ENCODE measurements around the gene PRCP. TPM values are rescaled to one million over a fixed set of nuclear protein-coding genes. Genes with fewer than 3 reads are reported as not detected.

The PRCP gene
- total RNA-seq, 1 experiment from 2014 or later: 56.7 TPM

DNA sequence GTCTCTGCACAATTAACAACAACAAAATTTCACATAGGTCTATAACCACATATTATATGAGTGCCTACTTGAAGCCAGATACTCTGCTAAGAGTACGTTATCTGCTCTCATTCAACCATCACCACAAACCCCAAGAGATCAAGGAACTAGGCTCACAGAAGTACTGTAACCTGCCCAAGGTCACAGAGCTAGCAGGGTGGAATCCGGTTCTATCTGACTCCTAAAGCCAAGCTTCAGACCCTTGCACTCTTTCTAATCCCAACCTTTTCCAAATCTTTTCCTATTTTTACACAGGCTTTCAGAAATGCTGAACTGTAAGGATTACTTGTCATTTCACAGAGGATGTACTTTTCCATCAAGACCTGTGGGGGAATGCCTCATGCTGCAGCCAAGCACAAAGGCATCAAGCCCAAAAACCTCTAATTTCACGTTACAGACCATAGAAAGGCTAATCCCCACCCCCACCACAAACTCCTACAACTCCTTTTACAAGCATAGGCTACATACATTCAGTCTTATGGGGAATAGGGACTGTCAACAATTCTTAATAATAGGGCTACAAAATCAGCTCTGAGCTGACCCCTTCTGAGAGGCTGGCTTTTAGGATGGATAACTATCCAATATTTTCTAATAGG lies 927 bp downstream of the PRCP start:
- Histone ChIP-seq H3K56ac (ENCODE audit: insufficient read length, low read depth, low read length) (no peak overlapping the region), H2BK5ac (ENCODE audit: insufficient read length, low read length) (no peak overlapping the region), H2BK120ac (ENCODE audit: low read depth, low read length, poor library complexity, severe bottlenecking) (no peak overlapping the region), H2BK15ac (ENCODE audit: low read depth, low read length) (no peak overlapping the region), H2BK20ac (ENCODE audit: low read depth, low read length, poor library complexity, severe bottlenecking) (no peak overlapping the region), H3K23me2 (ENCODE audit: insufficient read length, low read depth, low read length, poor library complexity, severe bottlenecking) (peaks cover 16% of the 10 kb centered on the region), H3T11ph (ENCODE audit: low read length) (no peak overlapping the region), H3K4me1 (ENCODE audit: insufficient read depth, low read length) (peaks cover 3% of the 10 kb centered on the region; the same call in 1 of the 2 replicates), H3K79me2 (ENCODE audit: insufficient read depth, low read length) (peaks cover 13% of the 10 kb centered on the region; the same call in 1 of the 2 replicates), H3K4ac (ENCODE audit: low read depth, low read length) (no peak overlapping the region), H3K23ac (ENCODE audit: insufficient read length, low read depth, low read length) (no peak overlapping the region), H4K20me1 (ENCODE audit: control insufficient read depth, insufficient read depth, insufficient read length) (no peaks in the 10 kb centered on the region), H3K27me3 (ENCODE audit: insufficient read depth, low read length) (no peaks in the 10 kb centered on the region), H2AK5ac (ENCODE audit: insufficient read length, low read length) (no peak overlapping the region), H3K9ac (ENCODE audit: extremely low read depth, insufficient read length, low read length) (peak overlapping the region; percentile 38), H3K18ac (ENCODE audit: insufficient read length, low read depth, low read length) (no peak overlapping the region), H2BK12ac (ENCODE audit: insufficient read length, low read depth, low read length) (no peak overlapping the region), H3K4me2 (ENCODE audit: insufficient read depth, insufficient read length, low read length) (peak overlapping the region; percentile 90), H4K5ac (ENCODE audit: insufficient read length, low read depth, low read length) (no peak overlapping the region), H3K9me3 (ENCODE audit: control insufficient read depth, low read depth, low read length) (no peaks in the 10 kb centered on the region), H4K8ac (replicated peaks; ENCODE audit: insufficient read length, low read depth, low read length) (no peak overlapping the region), H3K14ac (ENCODE audit: insufficient read depth, low read length) (no peak overlapping the region), H3K27ac (ENCODE audit: insufficient read length, low read depth, low read length) (no peak overlapping the region), H2AFZ (ENCODE audit: low read length) (no peak overlapping the region), H3K79me1 (ENCODE audit: insufficient read depth, low read depth, low read length, poor library complexity, severe bottlenecking) (no peaks in the 10 kb centered on the region), H4K91ac (ENCODE audit: insufficient read length, low read depth, low read length) (no peak overlapping the region)
- Mint-ChIP-seq H3K27me3 (ENCODE audit: low read depth) (no peaks in the 10 kb centered on the region), H3K36me3 (ENCODE audit: insufficient read depth in 1 of 3, low read depth in 3 of 3) (0 out of 7 replicates have a peak, but pooled peaks cover 0 to 2% (median 2%) of the 10 kb centered on the region in 3 experiments), H3K4me3 (peak overlapping the region; percentile 92 to 99), H3K9me3 (no peaks in the 10 kb centered on the region), H3K4me1 (peaks cover 21 to 24% of the 10 kb centered on the region in 2 experiments), H3K27ac (peak overlapping the region in 2 of 3 experiments; percentile 17 to 97; a peak in 1 of 7 replicates)
- WGBS (ENCODE audit: extremely low coverage, insufficient read length, low lambda C conversion rate): no CpG with 5 or more reads among the region's 3 CpGs
- DNase-seq: no peak
- TF ChIP-seq, protein P1, sequence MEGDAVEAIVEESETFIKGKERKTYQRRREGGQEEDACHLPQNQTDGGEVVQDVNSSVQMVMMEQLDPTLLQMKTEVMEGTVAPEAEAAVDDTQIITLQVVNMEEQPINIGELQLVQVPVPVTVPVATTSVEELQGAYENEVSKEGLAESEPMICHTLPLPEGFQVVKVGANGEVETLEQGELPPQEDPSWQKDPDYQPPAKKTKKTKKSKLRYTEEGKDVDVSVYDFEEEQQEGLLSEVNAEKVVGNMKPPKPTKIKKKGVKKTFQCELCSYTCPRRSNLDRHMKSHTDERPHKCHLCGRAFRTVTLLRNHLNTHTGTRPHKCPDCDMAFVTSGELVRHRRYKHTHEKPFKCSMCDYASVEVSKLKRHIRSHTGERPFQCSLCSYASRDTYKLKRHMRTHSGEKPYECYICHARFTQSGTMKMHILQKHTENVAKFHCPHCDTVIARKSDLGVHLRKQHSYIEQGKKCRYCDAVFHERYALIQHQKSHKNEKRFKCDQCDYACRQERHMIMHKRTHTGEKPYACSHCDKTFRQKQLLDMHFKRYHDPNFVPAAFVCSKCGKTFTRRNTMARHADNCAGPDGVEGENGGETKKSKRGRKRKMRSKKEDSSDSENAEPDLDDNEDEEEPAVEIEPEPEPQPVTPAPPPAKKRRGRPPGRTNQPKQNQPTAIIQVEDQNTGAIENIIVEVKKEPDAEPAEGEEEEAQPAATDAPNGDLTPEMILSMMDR (conservative IDR thresholded peaks at IDR 0.05): no peak
